HepG2 (cell line): Measurements from ENCODE around the gene MYL6B. TPM values are rescaled to one million over a fixed set of nuclear protein-coding genes. Genes with fewer than 3 reads are reported as not detected.

Experiments
- ARNT2 ChIP-seq: sonication (generic); formaldehyde crosslinking; IDR thresholded peaks from 2 replicates; pipeline ENCODE4 v1.8.0; 2022; ENCODE audit warnings: mild to moderate bottlenecking, low read depth, missing genetic modification reagents, moderate library complexity
- DMAP1 ChIP-seq: IDR thresholded peaks from 2 replicates; pipeline ENCODE4 v1.6.1; 2016
- ETV5 ChIP-seq: IDR thresholded peaks from 2 replicates; pipeline ENCODE4 v1.6.1; 2018; ENCODE audit warnings: missing biosample characterization, missing genetic modification reagents, inconsistent platforms, borderline replicate concordance
- GRHL1 ChIP-seq: sonication (generic); formaldehyde crosslinking; conservative IDR thresholded peaks from 2 replicates; pipeline ENCODE4 v1.8.0; 2022; ENCODE audit warnings: missing genetic modification reagents
- HDAC2 ChIP-seq: sonication (generic); formaldehyde crosslinking; IDR thresholded peaks from 2 replicates; pipeline ENCODE4 v1.4.0; 2020; ENCODE audit warnings: missing genetic modification reagents
- KDM2A ChIP-seq: sonication (generic); formaldehyde crosslinking; IDR thresholded peaks from 2 replicates; pipeline ENCODE4 v1.4.0; 2020; ENCODE audit warnings: low read depth, missing genetic modification reagents, borderline replicate concordance
- NFATC3 ChIP-seq: sonication (generic); formaldehyde crosslinking; IDR thresholded peaks from 2 replicates; pipeline ENCODE4 v1.5.1; 2020; ENCODE audit warnings: mild to moderate bottlenecking, missing genetic modification reagents
- NFIC ChIP-seq: IDR thresholded peaks from 2 replicates; pipeline ENCODE4 v1.6.1; 2012; ENCODE audit warnings: mild to moderate bottlenecking, low read length, inconsistent platforms
- NFKBIZ ChIP-seq: IDR thresholded peaks from 2 replicates; pipeline ENCODE4 v1.6.1; 2018; ENCODE audit warnings: missing genetic modification reagents, missing compliant biosample characterization
- POGK ChIP-seq: sonication (generic); formaldehyde crosslinking; conservative IDR thresholded peaks from 2 replicates; pipeline ENCODE4 v1.8.0; 2022; ENCODE audit warnings: mild to moderate bottlenecking, moderate library complexity, missing genetic modification reagents
- POLR2G ChIP-seq: fragments of 200-400 bp; formaldehyde crosslinking; IDR thresholded peaks from 2 replicates; pipeline ENCODE4 v1.6.1; 2018; ENCODE audit warnings: mild to moderate bottlenecking, low read depth, low read length, moderate library complexity
- SAP130 ChIP-seq: IDR thresholded peaks from 2 replicates; pipeline ENCODE4 v1.6.1; 2016; ENCODE audit warnings: low read depth
- SNAPC5 ChIP-seq: sonication (generic); formaldehyde crosslinking; IDR thresholded peaks from 2 replicates; pipeline ENCODE4 v1.8.1; 2023; ENCODE audit warnings: mild to moderate bottlenecking, missing genetic modification reagents, borderline replicate concordance
- ZFP41 ChIP-seq: sonication (generic); formaldehyde crosslinking; IDR thresholded peaks from 2 replicates; pipeline ENCODE4 v1.4.0; 2020; ENCODE audit warnings: mild to moderate bottlenecking, missing genetic modification reagents, borderline replicate concordance
- ZMYM2 ChIP-seq: sonication (generic); formaldehyde crosslinking; IDR thresholded peaks from 2 replicates; pipeline ENCODE4 v1.8.0; 2022; ENCODE audit warnings: mild to moderate bottlenecking, missing genetic modification reagents
- ZNF101 ChIP-seq: sonication (generic); formaldehyde crosslinking; IDR thresholded peaks from 2 replicates; pipeline ENCODE4 v1.4.0; 2020; ENCODE audit warnings: mild to moderate bottlenecking, low read depth, missing genetic modification reagents, borderline replicate concordance
- ZNF121 ChIP-seq: sonication (generic); formaldehyde crosslinking; IDR thresholded peaks from 2 replicates; pipeline ENCODE4 v1.5.0; 2020; ENCODE audit warnings: mild to moderate bottlenecking, missing genetic modification reagents
- ZNF350 ChIP-seq: sonication (generic); formaldehyde crosslinking; IDR thresholded peaks from 2 replicates; pipeline ENCODE4 v1.4.0; 2020; ENCODE audit warnings: mild to moderate bottlenecking, low read depth, missing genetic modification reagents, borderline replicate concordance
- ZNF513 ChIP-seq: sonication (generic); formaldehyde crosslinking; conservative IDR thresholded peaks from 2 replicates; pipeline ENCODE4 v1.5.0; 2020; ENCODE audit warnings: missing genetic modification reagents
- ZNF629 ChIP-seq: sonication (generic); formaldehyde crosslinking; conservative IDR thresholded peaks from 2 replicates; pipeline ENCODE4 v1.5.0; 2020; ENCODE audit warnings: missing genetic modification reagents
- ZNF775 ChIP-seq: sonication (generic); formaldehyde crosslinking; IDR thresholded peaks from 2 replicates; pipeline ENCODE4 v1.4.0; 2020; ENCODE audit warnings: missing genetic modification reagents, mild to moderate bottlenecking, moderate library complexity, borderline replicate concordance
- ZNF777 ChIP-seq: sonication (generic); formaldehyde crosslinking; IDR thresholded peaks from 2 replicates; pipeline ENCODE4 v1.4.0; 2020; ENCODE audit warnings: missing genetic modification reagents
- ZNF782 ChIP-seq: sonication (generic); formaldehyde crosslinking; IDR thresholded peaks from 2 replicates; pipeline ENCODE4 v1.4.0; 2020; ENCODE audit warnings: missing genetic modification reagents, mild to moderate bottlenecking, borderline replicate concordance
- ZZZ3 ChIP-seq: sonication (generic); formaldehyde crosslinking; IDR thresholded peaks from 2 replicates; pipeline ENCODE4 v1.4.0; 2020; ENCODE audit warnings: missing genetic modification reagents, mild to moderate bottlenecking, borderline replicate concordance
- polyA plus RNA-seq, 8 experiments: library from polyadenylated mRNA; depleted of rRNA in 3 of 8; stranded (reverse) in 7 of 8; unstranded in 1 of 8; fragments of >200 nt; fragmentation: Illumina TruSeq in 4 of 8; extraction: Trizol in 4 of 8; gene quantifications; 2 replicates each; pipeline versions ENCODE4 v1.2.1 to v1.2.3, GENCODE V29; 2011 to 2016; ENCODE audit warnings: low read depth in 4 of 8, missing spikeins in 1 of 8, mixed read lengths in 1 of 8; ENCODE audit not compliant: insufficient read depth in 1 of 8
- total RNA-seq, 5 experiments: library from RNA; depleted of rRNA; stranded (reverse); fragments of >200 nt; fragmentation: Illumina TruSeq; extraction: Trizol; gene quantifications; 2 replicates each; pipeline ENCODE4 v1.2.3, GENCODE V29; 2016; ENCODE audit warnings: low read depth in 1 of 5

The MYL6B gene
- total and polyA plus RNA-seq, 2 of the 13 experiments (the other 11 are each of a cell fraction or from before 2014, with no cell fraction given), result 75.7 to 88.7 TPM

- TF ChIP-seq ARNT2 (CRISPR knock-in tag) (peak; percentile 42; the same call in 1 of the 2 replicates), ZNF775 (CRISPR knock-in tag) (0 out of 2 replicates have a peak, but pooled peaks have one; percentile 25), SNAPC5 (CRISPR knock-in tag) (no peak), POGK (CRISPR knock-in tag) (peak; percentile 32; the same call in 1 of the 2 replicates), ZNF101 (CRISPR knock-in tag) (no peak), DMAP1 (0 out of 2 replicates have a peak, but pooled peaks have one; percentile 40), ZZZ3 (CRISPR knock-in tag) (no peak), ZNF782 (CRISPR knock-in tag) (peak; percentile 67), ZNF513 (CRISPR knock-in tag) (no peak), ZNF121 (peak; percentile 42), ZNF350 (CRISPR knock-in tag) (peak; percentile 93), POLR2G (peak; percentile 58), ZNF629 (CRISPR knock-in tag) (peak; percentile 74), ZNF777 (CRISPR knock-in tag) (peak; percentile 64; the same call in 1 of the 2 replicates), GRHL1 (no peak), NFATC3 (CRISPR knock-in tag) (peak; percentile 48; the same call in 1 of the 2 replicates), ETV5 (CRISPR knock-in tag) (peak; percentile 92), NFIC (0 out of 2 replicates have a peak, but pooled peaks have one; percentile 43), SAP130 (peak; percentile 77), ZMYM2 (CRISPR knock-in tag) (peak; percentile 37), HDAC2 (CRISPR knock-in tag) (peak; percentile 74; the same call in 1 of the 2 replicates), KDM2A (CRISPR knock-in tag) (peak; percentile 87), NFKBIZ (CRISPR knock-in tag) (no peak; the same call in 1 of the 2 replicates), ZFP41 (0 out of 2 replicates have a peak, but pooled peaks have one; percentile 51)
These were observed 37.7 kb downstream of the MYL6B start (continued) for GRCh38 chr12:56189918-56190694.
